A673 (cell line): ENCODE results near the gene AGT. TPM values are rescaled to one million over a fixed set of nuclear protein-coding genes. Genes with fewer than 3 reads are reported as not detected.

Experiments
- BruUV-seq: library from RNA; stranded (reverse); fragments of 400-500 nt; replicated peaks from 2 replicates; lab custom pipeline; 2021; lab: Mats Ljungman, UMichigan
- CTCF ChIA-PET: fragments of 300-600 bp; sonication (Branson Sonifier 250); formaldehyde crosslinking; loops from one replicate; lab custom pipeline; 2022; ENCODE audit warnings: antibody characterized with exemption; lab: Charles Lee
- POLR2A ChIA-PET: fragments of 300-600 bp; sonication (Branson Sonifier 250); formaldehyde crosslinking; loops from one replicate; lab custom pipeline; 2022; ENCODE audit warnings: antibody characterized with exemption; ENCODE audit not compliant: low non-redundant PET; lab: Charles Lee
- DNase-seq: peaks from one replicate; pipeline ENCODE4 v3.0.0-alpha.2; 2015; ENCODE audit warnings: low spot score
- H3K27ac ChIP-seq: fragments of 200-600 bp; sonication (generic); 2 replicates; pipeline ENCODE4 v1.5.1; 2016; ENCODE audit warnings: mixed run types, low read depth, mild to moderate bottlenecking, mixed read lengths, antibody characterized with exemption, low read length; ENCODE audit not compliant: poor library complexity, severe bottlenecking
- H3K27me3 ChIP-seq: fragments of 200-600 bp; sonication (generic); replicated peaks from 2 replicates; pipeline ENCODE4 v1.6.1; 2017; ENCODE audit warnings: mixed run types, low read depth, mild to moderate bottlenecking, mixed read lengths, antibody characterized with exemption, low read length; ENCODE audit not compliant: insufficient read depth, poor library complexity
- H3K36me3 ChIP-seq: fragments of 200-600 bp; sonication (generic); 2 replicates; pipeline ENCODE4 v1.6.1; 2016; ENCODE audit warnings: mixed run types, mild to moderate bottlenecking, mixed read lengths, antibody characterized with exemption, low read length; ENCODE audit not compliant: insufficient read depth, poor library complexity, severe bottlenecking
- H3K4me1 ChIP-seq: fragments of 200-600 bp; sonication (generic); 2 replicates; pipeline ENCODE4 v1.6.1; 2017; ENCODE audit warnings: mixed run types, mild to moderate bottlenecking, mixed read lengths, antibody characterized with exemption, low read length; ENCODE audit not compliant: insufficient read depth, poor library complexity, severe bottlenecking
- H3K4me3 ChIP-seq: fragments of 200-600 bp; sonication (generic); 2 replicates; pipeline ENCODE4 v1.5.1; 2016; ENCODE audit warnings: low read depth, mixed run types, mild to moderate bottlenecking, mixed read lengths, low read length; ENCODE audit not compliant: poor library complexity, severe bottlenecking
- H3K9me3 ChIP-seq: fragments of 200-600 bp; sonication (generic); 2 replicates; pipeline ENCODE4 v1.6.1; 2016; ENCODE audit warnings: mixed run types, low read depth, mild to moderate bottlenecking, mixed read lengths, antibody characterized with exemption, low read length; ENCODE audit not compliant: poor library complexity, severe bottlenecking
- CTCF ChIP-seq: fragments of 300-800, 200-600 bp; sonication (generic); conservative IDR thresholded peaks from 2 replicates; pipeline ENCODE4 v1.5.1; 2017; ENCODE audit warnings: low read depth, mild to moderate bottlenecking, antibody characterized with exemption, low read length, moderate library complexity, mixed read lengths
- EZH2 ChIP-seq: fragments of 200-600 bp; sonication (generic); IDR thresholded peaks from 2 replicates; pipeline ENCODE4 v1.6.1; 2017; ENCODE audit warnings: borderline replicate concordance, low read depth, mild to moderate bottlenecking, mixed read lengths, antibody characterized with exemption, low read length; ENCODE audit not compliant: poor library complexity, severe bottlenecking
- intact Hi-C: fragments of 100-400 bp; cut with micrococcal nuclease; formaldehyde crosslinking; loops from one replicate; pipeline ENCODE4 v1.10.0; 2022; ENCODE audit not compliant: unreplicated experiment
- total RNA-seq: library from RNA; stranded (reverse); gene quantifications from 2 replicates; pipeline ENCODE4 v1.2.3, GENCODE V29; 2021

Gene AGT
- total RNA-seq, 1 experiment from 2014 or later, result not detected

GRCh38 chr1:230691615-230692014, 22.3 kb downstream of the AGT start:
- CTCF ChIA-PET, result no interaction called here
- Histone ChIP-seq H3K4me1 (no peaks in the 10 kb centered on the region), H3K9me3 (no peaks in the 10 kb centered on the region), H3K27me3 (no peaks in the 10 kb centered on the region), H3K27ac (no peak overlapping the region), H3K4me3 (no peak overlapping the region), H3K36me3 (peaks cover 41% of the 10 kb centered on the region)
- no TSS peak for BruUV-seq
- POLR2A ChIA-PET, result no interaction called here
- intact Hi-C loops, result no loop called here
- no peak for TF ChIP-seq CTCF
- no peak for TF ChIP-seq EZH2
- no peak for DNase-seq

DNA sequence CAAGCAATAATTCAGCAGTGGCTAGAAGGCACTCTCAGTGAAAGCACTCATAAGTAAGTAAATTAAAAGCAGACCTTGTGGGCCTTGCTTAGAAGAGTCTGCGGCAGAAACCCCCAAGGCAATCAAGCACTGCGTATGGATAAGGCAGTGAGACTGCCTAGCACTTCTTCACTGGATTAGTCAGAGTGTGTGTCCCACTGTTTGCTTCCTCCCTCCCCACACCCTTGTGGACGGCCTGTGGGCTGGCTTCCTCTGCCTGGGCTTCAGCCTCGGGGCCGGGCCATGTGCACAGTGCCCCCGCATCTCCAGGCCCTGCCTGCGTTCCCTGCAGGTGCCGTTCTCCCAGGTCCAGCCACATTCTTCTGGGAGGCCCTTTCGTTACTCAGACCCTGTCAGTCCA, 23.8 kb downstream of the AGT start:
- Histone ChIP-seq H3K9me3 (no peaks in the 10 kb centered on the region), H3K27me3 (no peaks in the 10 kb centered on the region), H3K4me1 (no peaks in the 10 kb centered on the region), H3K4me3 (no peak overlapping the region), H3K36me3 (peaks cover 47% of the 10 kb centered on the region), H3K27ac (no peak overlapping the region)
- TF ChIP-seq EZH2, result no peak
- TF ChIP-seq CTCF, result no peak
- BruUV-seq, result no TSS peak
- ChIA-PET CTCF (no interaction called here), POLR2A (no interaction called here)
- intact Hi-C loops, result no loop called here
- DNase-seq, result no peak

DNA sequence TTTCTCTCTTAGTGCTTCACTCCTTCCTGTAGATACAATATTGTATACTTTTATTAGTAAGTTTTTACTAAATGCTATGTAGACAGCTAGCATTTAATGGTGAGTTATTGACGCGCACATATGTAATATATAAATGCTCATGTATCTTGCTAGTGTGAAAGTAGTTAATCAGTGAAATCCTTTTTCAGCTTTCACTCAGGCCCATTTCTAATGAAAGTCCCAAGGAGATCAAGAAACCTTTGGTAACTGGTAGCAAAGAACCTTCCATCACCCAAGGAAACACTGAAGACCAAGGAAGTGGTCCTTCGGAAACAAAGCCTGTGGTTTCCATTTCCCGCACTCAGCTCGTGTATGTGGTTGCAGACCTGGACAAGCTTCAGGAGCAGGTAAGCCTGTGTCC, 27.2 kb downstream of the AGT start:
- intact Hi-C loops, result no loop called here
- no peaks in the 10 kb centered on the region for H3K27me3 ChIP-seq
- H3K9me3 ChIP-seq, result no peaks in the 10 kb centered on the region
- no peak for DNase-seq
- no peak overlapping the region for H3K4me3 ChIP-seq
- H3K4me1 ChIP-seq, result peaks cover 5% of the 10 kb centered on the region
- peaks cover 45% of the 10 kb centered on the region for H3K36me3 ChIP-seq
- H3K27ac ChIP-seq, result no peak overlapping the region
- POLR2A ChIA-PET, result no interaction called here
- TF ChIP-seq CTCF (no peak), EZH2 (no peak)
- no TSS peak for BruUV-seq
- CTCF ChIA-PET, result no interaction called here
